ENCODE data around the gene SLC27A3. TPM values are rescaled to one million over a fixed set of nuclear protein-coding genes. Genes with fewer than 3 reads are reported as not detected.

Gene SLC27A3
- total RNA-seq, 2 experiments from 2014 or later = 4.5 to 10.2 TPM

DNA sequence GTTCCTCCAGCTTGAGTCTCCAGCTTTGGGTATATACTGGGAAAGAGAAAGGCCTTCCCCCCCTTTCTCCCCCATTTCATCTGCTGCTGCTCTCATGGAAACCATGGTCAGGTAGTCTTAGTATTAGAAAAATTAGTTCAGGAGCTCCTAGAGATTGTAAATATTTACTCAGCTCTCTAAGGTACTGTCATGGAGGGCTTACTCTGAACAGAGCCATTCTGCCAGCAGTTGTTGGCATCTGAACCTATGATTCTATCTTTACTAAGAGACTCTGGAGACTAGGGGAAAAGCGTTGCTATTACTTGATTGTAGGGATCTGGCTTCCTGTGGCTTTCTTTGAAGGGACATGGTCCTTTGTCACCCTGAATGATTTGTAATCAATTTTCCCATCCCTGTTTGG lies 41.2 kb upstream of the SLC27A3 start:
- DNase-seq (ENCODE audit: low spot score) = no peak
- Histone ChIP-seq H3K36me3 (ENCODE audit: insufficient read depth, low read length) (peaks cover 38% of the 10 kb centered on the region), H3K4me1 (ENCODE audit: insufficient read depth, low read length, poor library complexity, severe bottlenecking) (peaks cover 23% of the 10 kb centered on the region), H2AFZ (ENCODE audit: low read length) (no peak overlapping the region), H3K9me2 (ENCODE audit: insufficient read depth, low read length) (no peaks in the 10 kb centered on the region), H3K4me3 (ENCODE audit: low read depth, low read length, poor library complexity, severe bottlenecking) (no peak overlapping the region), H4K20me1 (ENCODE audit: insufficient read depth, low read length) (no peaks in the 10 kb centered on the region), H3K79me2 (ENCODE audit: insufficient read depth, low read depth, low read length) (peaks cover 15% of the 10 kb centered on the region; the same call in 1 of the 2 replicates), H3K4me2 (ENCODE audit: low read length) (no peak overlapping the region), H3K27ac (ENCODE audit: low read depth, low read length, poor library complexity, severe bottlenecking) (no peak overlapping the region), H3K9me3 (ENCODE audit: low read length) (no peaks in the 10 kb centered on the region)
- TF ChIP-seq CTCF (conservative IDR thresholded peaks at IDR 0.05; ENCODE audit: low read length) (no peak), EZH2phosphoT487 (IDR thresholded peaks at IDR 0.05; ENCODE audit: borderline replicate concordance, low read depth, low read length) (no peak)
- CTCF ChIA-PET (ENCODE audit: unreplicated experiment) = interaction anchor here (0.6 kb wide), 1 partner anchor 10 kb away, joined by 3 read pairs; no protein-coding TSS in a partner anchor
- BruUV-seq (replicated peaks) = no TSS peak
- POLR2A ChIA-PET = no interaction called here
- intact Hi-C loops (cut with micrococcal nuclease; ENCODE audit: unreplicated experiment) = no loop called here

DNA sequence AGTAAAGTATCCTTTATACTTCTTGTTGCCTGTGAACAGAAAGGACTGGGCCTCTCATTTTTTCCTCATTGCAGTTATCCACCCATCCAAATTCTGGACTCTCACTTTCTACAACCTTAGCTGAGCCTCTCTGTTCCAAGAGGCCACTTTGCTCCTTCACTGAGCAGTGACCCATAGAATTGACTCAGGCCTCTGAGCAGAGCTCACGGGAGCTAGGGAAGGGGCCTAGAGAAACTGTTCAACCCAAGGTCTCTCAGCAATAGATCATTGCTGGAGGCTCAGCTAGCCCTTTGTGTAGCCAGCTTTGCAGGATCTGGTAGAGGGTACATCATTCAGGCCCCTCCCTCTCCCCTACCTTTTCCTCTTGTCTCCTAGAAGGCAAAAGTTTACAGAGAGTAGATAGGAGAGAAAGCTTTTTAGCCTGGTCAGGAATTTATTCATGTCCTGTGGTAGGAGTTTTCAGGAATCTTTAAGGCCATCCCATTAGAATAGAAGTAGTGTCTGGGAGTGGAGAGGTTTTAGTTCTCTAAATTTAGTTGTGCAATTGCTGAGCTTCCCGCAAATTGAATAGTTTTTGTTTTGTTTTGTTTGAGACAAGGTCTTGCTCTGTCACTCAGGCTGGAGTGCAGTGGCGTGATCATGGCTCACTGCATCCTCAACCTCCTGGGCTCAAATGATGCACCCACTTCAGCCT lies 40.7 kb upstream of the SLC27A3 start:
- no peak for TF ChIP-seq CTCF (conservative IDR thresholded peaks at IDR 0.05; ENCODE audit: low read length)
- no peak for TF ChIP-seq EZH2phosphoT487 (IDR thresholded peaks at IDR 0.05; ENCODE audit: borderline replicate concordance, low read depth, low read length)
- Histone ChIP-seq H3K9me2 (ENCODE audit: insufficient read depth, low read length) (no peaks in the 10 kb centered on the region), H3K4me1 (ENCODE audit: insufficient read depth, low read length, poor library complexity, severe bottlenecking) (peaks cover 17% of the 10 kb centered on the region), H3K9me3 (ENCODE audit: low read length) (no peaks in the 10 kb centered on the region), H3K27ac (ENCODE audit: low read depth, low read length, poor library complexity, severe bottlenecking) (no peak overlapping the region), H3K4me2 (ENCODE audit: low read length) (no peak overlapping the region), H2AFZ (ENCODE audit: low read length) (no peak overlapping the region), H4K20me1 (ENCODE audit: insufficient read depth, low read length) (no peaks in the 10 kb centered on the region), H3K79me2 (ENCODE audit: insufficient read depth, low read depth, low read length) (peaks cover 9% of the 10 kb centered on the region; the same call in 1 of the 2 replicates), H3K4me3 (ENCODE audit: low read depth, low read length, poor library complexity, severe bottlenecking) (no peak overlapping the region), H3K36me3 (ENCODE audit: insufficient read depth, low read length) (peaks cover 38% of the 10 kb centered on the region)
- ChIA-PET CTCF (ENCODE audit: unreplicated experiment) (interaction anchor here (0.6 kb wide), 1 partner anchor 9 kb away, joined by 3 read pairs; no protein-coding TSS in a partner anchor), POLR2A (no interaction called here)
- no TSS peak for BruUV-seq (replicated peaks)
- intact Hi-C loops (cut with micrococcal nuclease; ENCODE audit: unreplicated experiment) = no loop called here
- no peak for DNase-seq (ENCODE audit: low spot score)

GRCh38 chr1:153735090-153735420 lies 40.2 kb upstream of the SLC27A3 start:
- H3K36me3 ChIP-seq (ENCODE audit: insufficient read depth, low read length) = peaks cover 39% of the 10 kb centered on the region
- POLR2A ChIA-PET = no interaction called here
- no peaks in the 10 kb centered on the region for H3K9me3 ChIP-seq (ENCODE audit: low read length)
- DNase-seq (ENCODE audit: low spot score) = no peak
- peaks cover 12% of the 10 kb centered on the region for H3K4me1 ChIP-seq (ENCODE audit: insufficient read depth, low read length, poor library complexity, severe bottlenecking)
- BruUV-seq (replicated peaks) = no TSS peak
- TF ChIP-seq CTCF (conservative IDR thresholded peaks at IDR 0.05; ENCODE audit: low read length) (no peak), EZH2phosphoT487 (IDR thresholded peaks at IDR 0.05; ENCODE audit: borderline replicate concordance, low read depth, low read length) (no peak)
- H3K4me2 ChIP-seq (ENCODE audit: low read length) = no peak overlapping the region
- H3K9me2 ChIP-seq (ENCODE audit: insufficient read depth, low read length) = no peaks in the 10 kb centered on the region
- H2AFZ ChIP-seq (ENCODE audit: low read length) = no peak overlapping the region
- CTCF ChIA-PET (ENCODE audit: unreplicated experiment) = no interaction called here
- intact Hi-C loops (cut with micrococcal nuclease; ENCODE audit: unreplicated experiment) = no loop called here
- H4K20me1 ChIP-seq (ENCODE audit: insufficient read depth, low read length) = no peaks in the 10 kb centered on the region
- H3K4me3 ChIP-seq (ENCODE audit: low read depth, low read length, poor library complexity, severe bottlenecking) = no peak overlapping the region
- H3K79me2 ChIP-seq (ENCODE audit: insufficient read depth, low read depth, low read length) = peaks cover 4% of the 10 kb centered on the region; the same call in 1 of the 2 replicates
- no peak overlapping the region for H3K27ac ChIP-seq (ENCODE audit: low read depth, low read length, poor library complexity, severe bottlenecking)
